Natural killer cell (primary cell): ENCODE data around the gene HLX. TPM values are rescaled to one million over a fixed set of nuclear protein-coding genes. Genes with fewer than 3 reads are reported as not detected.

Experiments used
- ATAC-seq, 3 donors: fragments of 150-1000 bp in 2 of 3; fragments of 200-7000 bp in 1 of 3; cut with Tn5 transposase; 1 replicate in 1 of 3; 2 replicates in 2 of 3; pipeline ENCODE4 v1.10.0; 2021; ENCODE audit warnings: mild to moderate bottlenecking in 2 of 3, moderate library complexity in 2 of 3
- DNase-seq, 2 donors: peaks; one replicate each; pipeline versions ENCODE4 v3.0.0 to v3.0.0-alpha.2; 2013 to 2021; ENCODE audit warnings: mixed read lengths in 1 of 2
- H3K27ac ChIP-seq: one replicate; pipeline ENCODE4 v1.5.1; 2013; ENCODE audit warnings: mild to moderate bottlenecking, low read length
- H3K27me3 ChIP-seq: one replicate; pipeline ENCODE4 v1.6.1; 2013; ENCODE audit warnings: low read length; ENCODE audit not compliant: control insufficient read depth, insufficient read depth
- H3K36me3 ChIP-seq: one replicate; pipeline ENCODE4 v1.6.1; 2013; ENCODE audit warnings: low read length; ENCODE audit not compliant: control insufficient read depth, insufficient read depth
- H3K4me1 ChIP-seq: one replicate; pipeline ENCODE4 v1.6.1; 2013; ENCODE audit warnings: low read length; ENCODE audit not compliant: control insufficient read depth, insufficient read depth
- H3K4me3 ChIP-seq: one replicate; pipeline ENCODE4 v1.5.1; 2013; ENCODE audit warnings: low read length
- H3K9me3 ChIP-seq: one replicate; pipeline ENCODE4 v1.6.1; 2013; ENCODE audit warnings: low read length; ENCODE audit not compliant: control insufficient read depth, insufficient read depth
- H3K27ac Mint-ChIP-seq, 2 donors: one replicate each; pipeline ENCODE4 v1.8.0; 2022; ENCODE audit warnings: mild to moderate bottlenecking in 2 of 2, mixed read lengths in 2 of 2, moderate library complexity in 1 of 2
- H3K27me3 Mint-ChIP-seq, 2 donors: one replicate each; pipeline ENCODE4 v1.8.0; 2022; ENCODE audit warnings: low read depth in 2 of 2, mixed read lengths in 2 of 2
- H3K36me3 Mint-ChIP-seq: one replicate; pipeline ENCODE4 v1.8.0; 2022; ENCODE audit warnings: mixed read lengths
- H3K4me1 Mint-ChIP-seq, 2 donors: one replicate each; pipeline ENCODE4 v1.8.0; 2022; ENCODE audit warnings: mixed read lengths in 2 of 2
- H3K4me3 Mint-ChIP-seq: one replicate; pipeline ENCODE4 v1.8.0; 2022; ENCODE audit warnings: mild to moderate bottlenecking, moderate library complexity, mixed read lengths
- H3K9me3 Mint-ChIP-seq, 2 donors: one replicate each; pipeline ENCODE4 v1.8.0; 2022; ENCODE audit warnings: mixed read lengths in 2 of 2
- WGBS: methylation state at CpG from one replicate; pipeline ENCODE4 v1.1.7; 2013; ENCODE audit warnings: missing lambda C conversion rate; ENCODE audit not compliant: insufficient coverage; 5-methylcytosine and 5-hydroxymethylcytosine counted together
- intact Hi-C: fragments of 100-400 bp; cut with micrococcal nuclease; formaldehyde crosslinking; loops from one replicate; pipeline ENCODE4 v1.14.2; 2022
- total RNA-seq, 4 donors: library from RNA; stranded (reverse); fragments of 120-200 nt in 1 of 4; gene quantifications; one replicate each; pipeline versions ENCODE4 v1.2.3 to v1.2.4, GENCODE V29; 2013 to 2022
- TF ChIP-seq, protein P1 (sequence below): fragments of 200-600 bp; IDR thresholded peaks from one replicate; pipeline ENCODE4 v1.8.0; 2022; ENCODE audit warnings: antibody characterized with exemption

Gene HLX
- total RNA-seq, 3 donors from 2014 or later (not counting 1 experiment from before 2014, with no cell fraction given): 0.93 to 19.3 (median 1.0) TPM

DNA sequence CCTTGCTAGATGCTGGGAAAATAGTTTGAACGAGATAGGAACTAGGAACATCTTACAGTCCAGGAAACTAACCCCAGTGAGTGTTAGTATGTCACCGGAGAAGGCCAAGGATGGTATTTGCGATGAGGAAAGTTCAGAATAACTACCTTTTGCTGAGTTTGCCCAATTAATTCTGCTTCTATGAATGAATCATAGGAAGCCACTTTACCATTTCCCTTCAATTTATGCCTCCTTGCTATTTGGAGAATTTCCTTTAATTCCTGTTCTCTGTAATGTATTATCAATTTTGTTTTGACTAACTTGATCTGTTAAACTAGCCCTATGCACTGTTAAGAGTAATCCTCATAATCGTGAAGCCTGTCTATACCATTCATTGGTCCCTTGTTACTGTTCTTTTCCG, 40.7 kb upstream of the HLX start:
- H3K27me3 ChIP-seq: no peaks in the 10 kb centered on the region
- Mint-ChIP-seq H3K36me3 (no peaks in the 10 kb centered on the region), H3K27ac (no peak overlapping the region), H3K4me1 (no peaks in the 10 kb centered on the region), H3K9me3 (no peaks in the 10 kb centered on the region), H3K27me3 (peaks cover 3 to 7% of the 10 kb centered on the region in 2 donors), H3K4me3 (no peak overlapping the region)
- no peak for ATAC-seq
- TF ChIP-seq, protein P1, sequence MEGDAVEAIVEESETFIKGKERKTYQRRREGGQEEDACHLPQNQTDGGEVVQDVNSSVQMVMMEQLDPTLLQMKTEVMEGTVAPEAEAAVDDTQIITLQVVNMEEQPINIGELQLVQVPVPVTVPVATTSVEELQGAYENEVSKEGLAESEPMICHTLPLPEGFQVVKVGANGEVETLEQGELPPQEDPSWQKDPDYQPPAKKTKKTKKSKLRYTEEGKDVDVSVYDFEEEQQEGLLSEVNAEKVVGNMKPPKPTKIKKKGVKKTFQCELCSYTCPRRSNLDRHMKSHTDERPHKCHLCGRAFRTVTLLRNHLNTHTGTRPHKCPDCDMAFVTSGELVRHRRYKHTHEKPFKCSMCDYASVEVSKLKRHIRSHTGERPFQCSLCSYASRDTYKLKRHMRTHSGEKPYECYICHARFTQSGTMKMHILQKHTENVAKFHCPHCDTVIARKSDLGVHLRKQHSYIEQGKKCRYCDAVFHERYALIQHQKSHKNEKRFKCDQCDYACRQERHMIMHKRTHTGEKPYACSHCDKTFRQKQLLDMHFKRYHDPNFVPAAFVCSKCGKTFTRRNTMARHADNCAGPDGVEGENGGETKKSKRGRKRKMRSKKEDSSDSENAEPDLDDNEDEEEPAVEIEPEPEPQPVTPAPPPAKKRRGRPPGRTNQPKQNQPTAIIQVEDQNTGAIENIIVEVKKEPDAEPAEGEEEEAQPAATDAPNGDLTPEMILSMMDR: no peak
- no peaks in the 10 kb centered on the region for H3K9me3 ChIP-seq
- DNase-seq: no peak
- intact Hi-C loops: no loop called here
- WGBS: 91% methylated on average over 5 of the region's 5 CpGs
- no peaks in the 10 kb centered on the region for H3K4me1 ChIP-seq
- no peaks in the 10 kb centered on the region for H3K36me3 ChIP-seq
- H3K27ac ChIP-seq: no peak overlapping the region
- no peak overlapping the region for H3K4me3 ChIP-seq

GRCh38 chr1:220839474-220839873, 39.8 kb upstream of the HLX start:
- DNase-seq (no peak), ATAC-seq (no peak)
- Mint-ChIP-seq H3K27me3 (peaks cover 4 to 7% of the 10 kb centered on the region in 2 donors), H3K4me3 (no peak overlapping the region), H3K36me3 (no peaks in the 10 kb centered on the region), H3K4me1 (no peaks in the 10 kb centered on the region), H3K9me3 (peaks cover 0 to 2% of the 10 kb centered on the region in 2 donors), H3K27ac (no peak overlapping the region)
- Histone ChIP-seq H3K36me3 (no peaks in the 10 kb centered on the region), H3K9me3 (no peaks in the 10 kb centered on the region), H3K4me1 (no peaks in the 10 kb centered on the region), H3K27ac (no peak overlapping the region), H3K27me3 (no peaks in the 10 kb centered on the region), H3K4me3 (no peak overlapping the region)
- intact Hi-C loops: no loop called here
- WGBS: 85% methylated on average over 5 of the region's 5 CpGs
- TF ChIP-seq, protein P1: no peak

DNA sequence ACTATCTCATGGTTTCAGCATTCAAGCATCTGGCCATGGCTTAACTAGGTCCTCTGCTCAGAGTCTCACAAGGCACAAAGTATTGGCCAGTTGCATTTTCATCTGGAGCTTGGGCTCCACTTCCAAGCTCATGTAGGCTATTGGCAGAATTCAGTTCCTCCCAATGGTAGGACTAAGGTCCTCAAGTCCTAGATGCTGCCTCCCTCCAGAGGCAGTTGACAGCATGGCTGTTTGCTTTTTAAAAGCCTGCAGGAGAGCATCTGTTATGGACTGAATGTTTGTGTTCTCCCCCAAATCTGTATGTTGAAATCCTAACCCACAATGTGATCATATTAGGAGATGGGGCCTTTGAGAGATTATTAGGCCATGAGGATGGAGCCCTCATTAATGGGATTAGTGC, 38.0 kb upstream of the HLX start:
- Histone ChIP-seq H3K4me1 (no peaks in the 10 kb centered on the region), H3K4me3 (no peak overlapping the region), H3K9me3 (no peaks in the 10 kb centered on the region), H3K36me3 (no peaks in the 10 kb centered on the region), H3K27ac (no peak overlapping the region), H3K27me3 (no peaks in the 10 kb centered on the region)
- Mint-ChIP-seq H3K36me3 (no peaks in the 10 kb centered on the region), H3K27me3 (peaks cover 2 to 7% of the 10 kb centered on the region in 2 donors), H3K4me1 (no peaks in the 10 kb centered on the region), H3K27ac (no peak overlapping the region), H3K4me3 (no peak overlapping the region), H3K9me3 (peaks cover 0 to 2% of the 10 kb centered on the region in 2 donors)
- intact Hi-C loops: no loop called here
- TF ChIP-seq, protein P1: no peak
- no peak for ATAC-seq
- no peak for DNase-seq

GRCh38 chr1:220843481-220844011, 35.7 kb upstream of the HLX start:
- H3K4me3 Mint-ChIP-seq: no peak overlapping the region
- intact Hi-C loops: no loop called here
- H3K4me1 Mint-ChIP-seq: no peaks in the 10 kb centered on the region
- TF ChIP-seq, protein P1: no peak
- peaks cover 0 to 2% of the 10 kb centered on the region in 2 donors for H3K9me3 Mint-ChIP-seq
- ATAC-seq (no peak), DNase-seq (no peak)
- H3K27me3 Mint-ChIP-seq: peaks cover 2 to 7% of the 10 kb centered on the region in 2 donors
- Histone ChIP-seq H3K9me3 (no peaks in the 10 kb centered on the region), H3K4me3 (no peak overlapping the region), H3K36me3 (no peaks in the 10 kb centered on the region), H3K27me3 (no peaks in the 10 kb centered on the region), H3K4me1 (no peaks in the 10 kb centered on the region), H3K27ac (no peak overlapping the region)
- no peaks in the 10 kb centered on the region for H3K36me3 Mint-ChIP-seq
- WGBS: 84% methylated on average over 6 of the region's 6 CpGs
- no peak overlapping the region for H3K27ac Mint-ChIP-seq
